ENCODE measurements around the gene CDH23.
A peak's percentile ranks its signal among the peaks of the same experiment; 100 is the strongest.

Gene CDH23

GRCh38 chr10:71607082-71607443 lies 210.3 kb downstream of the CDH23 start:
- Histone ChIP-seq H3K36me3 (replicated peaks; ENCODE audit: insufficient read depth, low read length) (no peaks in the 10 kb centered on the region), H3K9ac (ENCODE audit: low read length) (no peak overlapping the region), H3K27ac (ENCODE audit: low read length) (no peak overlapping the region), H2AFZ (ENCODE audit: low read length) (no peak overlapping the region), H3K4me1 (ENCODE audit: low read length) (no peaks in the 10 kb centered on the region), H4K20me1 (ENCODE audit: insufficient read depth, low read length) (no peaks in the 10 kb centered on the region), H3K4me3 (ENCODE audit: low read length) (no peak overlapping the region), H3K9me3 (replicated peaks; ENCODE audit: insufficient read depth, low read length) (no peaks in the 10 kb centered on the region), H3K79me2 (ENCODE audit: low read length) (no peaks in the 10 kb centered on the region), H3K27me3 (replicated peaks; ENCODE audit: insufficient read depth, low read length) (peaks cover 22% of the 10 kb centered on the region), H3F3A (ENCODE audit: insufficient read depth, low read length) (no peaks in the 10 kb centered on the region), H3K4me2 (ENCODE audit: low read depth, low read length) (no peak overlapping the region), H3K9me2 (replicated peaks; ENCODE audit: insufficient read depth, low read length) (no peaks in the 10 kb centered on the region)
- TF ChIP-seq EZH2 (optimal IDR thresholded peaks at IDR 0.05; ENCODE audit: low read depth, low read length) (no peak), EZH2phosphoT487 (IDR thresholded peaks at IDR 0.05; ENCODE audit: low read length) (no peak), CTCF (IDR thresholded peaks at IDR 0.05; ENCODE audit: low read length) (no peak)
- no peak for DNase-seq

DNA sequence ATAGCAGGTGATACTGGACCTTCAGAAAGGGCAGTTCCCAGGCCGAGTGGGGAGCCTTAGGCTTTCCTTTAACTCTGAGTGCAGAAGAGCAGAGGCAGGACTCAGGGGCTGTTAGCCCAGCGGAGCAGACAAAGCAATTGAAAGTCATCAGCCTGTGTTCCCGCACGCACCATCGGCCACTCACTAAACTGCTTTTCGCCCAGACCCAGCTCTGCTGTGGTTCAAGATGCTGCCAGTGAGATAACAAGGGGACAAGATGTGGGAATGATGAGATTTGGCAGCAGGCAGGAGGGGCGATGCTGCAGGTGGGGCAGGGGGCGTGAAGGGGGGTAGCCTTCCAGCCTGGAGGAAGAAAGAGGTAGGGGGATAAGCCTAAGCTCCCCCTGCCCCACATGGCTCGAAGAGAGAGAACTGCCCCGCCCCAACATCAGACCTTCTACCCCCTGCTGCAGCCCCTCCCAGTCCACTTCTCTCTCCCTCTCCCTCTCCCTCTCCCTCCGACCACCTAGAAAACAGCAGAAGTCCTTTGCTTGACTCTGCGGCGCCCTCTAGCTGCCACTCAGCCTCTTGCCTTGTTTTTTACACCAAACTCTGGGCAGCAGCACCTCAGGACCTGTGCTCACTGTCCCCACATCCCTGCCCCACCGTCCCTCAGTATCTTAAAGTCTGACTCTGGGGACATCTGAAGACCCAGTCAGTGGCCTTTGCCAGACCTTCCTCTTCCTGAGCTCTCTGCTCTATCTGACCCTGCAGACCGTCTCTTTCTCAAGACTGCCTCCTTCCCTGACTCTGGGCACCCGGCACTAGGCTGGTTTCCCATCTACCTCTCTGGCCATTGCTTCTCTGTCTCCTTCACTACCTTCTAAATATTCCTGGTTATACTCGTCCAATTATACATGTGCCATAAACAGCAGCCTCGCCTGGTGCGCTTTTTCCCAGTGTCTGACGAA lies 212.4 kb downstream of the CDH23 start:
- H3K27me3 ChIP-seq (replicated peaks; ENCODE audit: insufficient read depth, low read length), result peaks cover 34% of the 10 kb centered on the region

DNA sequence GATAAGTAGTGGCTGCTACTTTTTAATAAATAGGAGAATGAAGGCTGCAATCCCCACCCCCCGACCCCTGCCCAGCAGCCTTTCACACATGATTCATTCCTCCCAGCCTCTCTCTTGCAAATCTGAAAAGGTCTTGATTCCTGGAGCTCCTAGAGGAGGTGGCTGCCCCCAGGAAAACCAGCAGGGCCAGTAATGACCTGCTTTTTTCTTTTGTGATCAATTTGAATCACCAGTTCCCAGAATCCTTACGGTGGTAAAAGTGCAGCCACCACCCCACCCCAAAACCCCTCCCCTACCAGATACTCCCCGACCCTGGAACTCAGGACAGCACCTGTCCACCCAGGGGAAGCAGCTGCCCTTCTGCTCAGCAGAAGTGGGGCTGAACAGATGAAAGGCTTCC lies 213.9 kb downstream of the CDH23 start:
- H3K9me2 ChIP-seq (replicated peaks; ENCODE audit: insufficient read depth, low read length), result no peaks in the 10 kb centered on the region
- no peak overlapping the region for H3K27ac ChIP-seq (ENCODE audit: low read length)
- no peaks in the 10 kb centered on the region for H3K4me1 ChIP-seq (ENCODE audit: low read length)
- H4K20me1 ChIP-seq (ENCODE audit: insufficient read depth, low read length), result no peaks in the 10 kb centered on the region
- H3K9me3 ChIP-seq (replicated peaks; ENCODE audit: insufficient read depth, low read length), result no peaks in the 10 kb centered on the region
- H2AFZ ChIP-seq (ENCODE audit: low read length), result no peak overlapping the region
- H3F3A ChIP-seq (ENCODE audit: insufficient read depth, low read length), result no peaks in the 10 kb centered on the region
- DNase-seq, result no peak
- H3K27me3 ChIP-seq (replicated peaks; ENCODE audit: insufficient read depth, low read length), result peaks cover 49% of the 10 kb centered on the region
- no peak overlapping the region for H3K4me2 ChIP-seq (ENCODE audit: low read depth, low read length)
- H3K9ac ChIP-seq (ENCODE audit: low read length), result no peak overlapping the region
- H3K36me3 ChIP-seq (replicated peaks; ENCODE audit: insufficient read depth, low read length), result no peaks in the 10 kb centered on the region
- no peak for TF ChIP-seq EZH2 (optimal IDR thresholded peaks at IDR 0.05; ENCODE audit: low read depth, low read length)
- TF ChIP-seq CTCF (IDR thresholded peaks at IDR 0.05; ENCODE audit: low read length), result no peak
- TF ChIP-seq EZH2phosphoT487 (IDR thresholded peaks at IDR 0.05; ENCODE audit: low read length), result no peak
- no peaks in the 10 kb centered on the region for H3K79me2 ChIP-seq (ENCODE audit: low read length)
- no peak overlapping the region for H3K4me3 ChIP-seq (ENCODE audit: low read length)

More for the DNA sequence above, 212.4 kb downstream of the CDH23 start:
- Histone ChIP-seq H3K9ac (ENCODE audit: low read length) (no peak overlapping the region), H3K9me2 (replicated peaks; ENCODE audit: insufficient read depth, low read length) (no peaks in the 10 kb centered on the region), H3K4me3 (ENCODE audit: low read length) (no peak overlapping the region), H3K36me3 (replicated peaks; ENCODE audit: insufficient read depth, low read length) (no peaks in the 10 kb centered on the region), H3K4me2 (ENCODE audit: low read depth, low read length) (no peak overlapping the region), H3F3A (ENCODE audit: insufficient read depth, low read length) (no peaks in the 10 kb centered on the region), H3K4me1 (ENCODE audit: low read length) (no peaks in the 10 kb centered on the region), H4K20me1 (ENCODE audit: insufficient read depth, low read length) (no peaks in the 10 kb centered on the region), H2AFZ (ENCODE audit: low read length) (no peak overlapping the region), H3K27ac (ENCODE audit: low read length) (no peak overlapping the region), H3K9me3 (replicated peaks; ENCODE audit: insufficient read depth, low read length) (no peaks in the 10 kb centered on the region), H3K79me2 (ENCODE audit: low read length) (no peaks in the 10 kb centered on the region)
- DNase-seq, result peak; percentile 50
- TF ChIP-seq CTCF (IDR thresholded peaks at IDR 0.05; ENCODE audit: low read length), result peak; percentile 79
- TF ChIP-seq EZH2 (optimal IDR thresholded peaks at IDR 0.05; ENCODE audit: low read depth, low read length), result no peak

Measured in MM.1S (cell line).